Measurements from ENCODE around the gene AFF3.

DNA sequence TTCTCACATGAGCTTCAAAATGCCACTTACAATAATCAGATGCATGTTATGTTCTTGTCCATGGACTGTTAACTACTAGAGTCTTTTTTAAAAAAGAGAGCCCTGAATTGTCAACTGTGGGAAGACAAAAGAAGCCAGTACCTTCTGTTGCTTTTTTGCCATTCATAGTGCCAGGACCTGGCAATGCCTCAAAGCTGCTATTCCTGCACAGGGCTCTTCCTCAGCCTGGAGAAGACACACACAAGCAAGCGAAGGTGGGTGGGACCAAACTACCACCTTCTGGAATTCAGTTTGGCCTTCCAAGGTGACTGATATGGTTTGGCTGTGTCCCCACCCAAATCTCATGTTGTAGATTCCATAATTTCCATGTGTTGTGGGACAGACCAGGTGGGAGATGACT is 160.6 kb downstream of the AFF3 start:
- TF ChIP-seq, protein P1, sequence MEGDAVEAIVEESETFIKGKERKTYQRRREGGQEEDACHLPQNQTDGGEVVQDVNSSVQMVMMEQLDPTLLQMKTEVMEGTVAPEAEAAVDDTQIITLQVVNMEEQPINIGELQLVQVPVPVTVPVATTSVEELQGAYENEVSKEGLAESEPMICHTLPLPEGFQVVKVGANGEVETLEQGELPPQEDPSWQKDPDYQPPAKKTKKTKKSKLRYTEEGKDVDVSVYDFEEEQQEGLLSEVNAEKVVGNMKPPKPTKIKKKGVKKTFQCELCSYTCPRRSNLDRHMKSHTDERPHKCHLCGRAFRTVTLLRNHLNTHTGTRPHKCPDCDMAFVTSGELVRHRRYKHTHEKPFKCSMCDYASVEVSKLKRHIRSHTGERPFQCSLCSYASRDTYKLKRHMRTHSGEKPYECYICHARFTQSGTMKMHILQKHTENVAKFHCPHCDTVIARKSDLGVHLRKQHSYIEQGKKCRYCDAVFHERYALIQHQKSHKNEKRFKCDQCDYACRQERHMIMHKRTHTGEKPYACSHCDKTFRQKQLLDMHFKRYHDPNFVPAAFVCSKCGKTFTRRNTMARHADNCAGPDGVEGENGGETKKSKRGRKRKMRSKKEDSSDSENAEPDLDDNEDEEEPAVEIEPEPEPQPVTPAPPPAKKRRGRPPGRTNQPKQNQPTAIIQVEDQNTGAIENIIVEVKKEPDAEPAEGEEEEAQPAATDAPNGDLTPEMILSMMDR (IDR thresholded peaks at IDR 0.05): no peak
- no peak for TF ChIP-seq POLR2A (IDR thresholded peaks at IDR 0.05)
